ENCODE results near the gene OR10H5.

OR10H5 gene

GRCh38 chr19:15850385-15850784 is 62.9 kb downstream of the OR10H5 start:
- no peak for DNase-seq
